ENCODE results near the gene SLC3A2.

DNA sequence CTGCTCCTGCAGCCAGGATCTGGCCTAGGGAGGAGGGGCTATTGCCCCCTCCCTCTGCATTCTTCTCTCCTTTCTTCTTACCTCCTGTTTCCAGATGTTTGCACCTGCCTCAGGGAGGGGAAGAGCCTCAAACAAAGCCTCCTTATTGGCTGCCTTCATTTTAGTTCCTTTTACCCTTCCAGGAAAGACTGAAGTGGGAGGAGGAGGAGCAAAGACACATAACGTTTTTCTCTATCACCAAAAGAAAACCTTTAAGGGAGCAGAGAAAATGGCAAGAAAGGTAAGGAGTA is 53.7 kb downstream of the SLC3A2 start:
- TF ChIP-seq, protein P1, sequence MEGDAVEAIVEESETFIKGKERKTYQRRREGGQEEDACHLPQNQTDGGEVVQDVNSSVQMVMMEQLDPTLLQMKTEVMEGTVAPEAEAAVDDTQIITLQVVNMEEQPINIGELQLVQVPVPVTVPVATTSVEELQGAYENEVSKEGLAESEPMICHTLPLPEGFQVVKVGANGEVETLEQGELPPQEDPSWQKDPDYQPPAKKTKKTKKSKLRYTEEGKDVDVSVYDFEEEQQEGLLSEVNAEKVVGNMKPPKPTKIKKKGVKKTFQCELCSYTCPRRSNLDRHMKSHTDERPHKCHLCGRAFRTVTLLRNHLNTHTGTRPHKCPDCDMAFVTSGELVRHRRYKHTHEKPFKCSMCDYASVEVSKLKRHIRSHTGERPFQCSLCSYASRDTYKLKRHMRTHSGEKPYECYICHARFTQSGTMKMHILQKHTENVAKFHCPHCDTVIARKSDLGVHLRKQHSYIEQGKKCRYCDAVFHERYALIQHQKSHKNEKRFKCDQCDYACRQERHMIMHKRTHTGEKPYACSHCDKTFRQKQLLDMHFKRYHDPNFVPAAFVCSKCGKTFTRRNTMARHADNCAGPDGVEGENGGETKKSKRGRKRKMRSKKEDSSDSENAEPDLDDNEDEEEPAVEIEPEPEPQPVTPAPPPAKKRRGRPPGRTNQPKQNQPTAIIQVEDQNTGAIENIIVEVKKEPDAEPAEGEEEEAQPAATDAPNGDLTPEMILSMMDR (IDR thresholded peaks at IDR 0.05), result no peak
- no peak for TF ChIP-seq POLR2A (IDR thresholded peaks at IDR 0.05)
